LNCaP clone FGC (cell line): Measurements from ENCODE around the gene RPS6KC1.
"Not testable (repeated sequence)": the region's sequence is repeated elsewhere in the genome, so short reads cannot be mapped to it uniquely, and the experiment has no call there.

Source experiments
- DNase-seq: peaks from one replicate; pipeline ENCODE4 v3.0.0-alpha.2; 2011; ENCODE audit warnings: low read depth
- H3K4me3 ChIP-seq: 2 replicates; pipeline ENCODE4 v1.5.1; 2011; ENCODE audit warnings: mild to moderate bottlenecking, low read depth, low read length, control low read depth
- TF ChIP-seq, protein P1 (sequence below): IDR thresholded peaks from 2 replicates; pipeline ENCODE4 v1.5.1; 2012; ENCODE audit warnings: mild to moderate bottlenecking; ENCODE audit not compliant: control insufficient read depth, insufficient read depth; ENCODE audit errors: extremely low read depth

The RPS6KC1 gene

DNA sequence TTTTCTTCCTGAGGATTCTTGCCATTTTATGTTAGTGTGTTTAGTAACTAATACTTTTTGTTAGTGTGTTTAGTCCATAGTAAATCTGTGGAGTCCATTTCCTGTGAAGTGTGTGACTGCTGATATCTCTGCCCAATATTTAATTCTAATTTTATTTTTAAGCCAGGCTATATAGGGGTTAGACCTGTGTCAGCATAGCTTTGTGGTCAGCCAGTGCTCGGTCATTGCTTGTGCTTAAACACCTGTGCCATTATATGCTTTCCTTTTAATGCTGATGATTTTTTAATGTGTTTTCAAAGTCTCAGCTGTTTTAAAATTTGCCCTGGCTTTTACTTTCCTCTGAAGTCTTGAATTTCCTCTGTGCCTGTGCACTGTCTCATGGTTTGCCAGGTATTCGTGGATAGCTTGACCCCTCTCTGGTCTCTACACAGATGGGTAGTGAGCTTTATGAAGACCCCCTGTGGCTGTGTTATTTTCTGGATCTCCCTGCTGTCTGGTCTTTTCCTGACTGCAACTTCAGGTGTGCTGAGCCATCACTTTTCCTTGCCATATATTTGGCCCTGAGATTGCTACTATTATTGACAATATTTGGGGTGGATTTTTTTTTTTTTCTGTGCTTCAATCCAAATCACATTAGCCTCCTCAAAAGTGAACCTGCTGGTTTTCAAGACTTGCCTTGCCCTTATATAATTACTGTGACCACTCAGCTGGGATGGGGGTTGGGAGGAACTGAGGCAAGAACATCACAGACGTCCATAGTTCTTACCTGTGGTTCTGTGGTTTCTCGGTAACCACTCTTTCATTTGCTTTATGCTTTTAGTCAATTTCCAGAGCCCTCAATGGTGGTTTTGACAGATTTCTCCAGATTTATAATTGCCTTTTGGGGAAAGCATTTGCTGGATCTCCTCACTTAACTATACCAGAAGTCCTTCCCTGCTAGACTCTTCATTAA lies 59.6 kb downstream of the RPS6KC1 start:
- H3K4me3 ChIP-seq, result peak overlapping the region; percentile 10; the same call in 1 of the 2 replicates
- TF ChIP-seq, protein P1, sequence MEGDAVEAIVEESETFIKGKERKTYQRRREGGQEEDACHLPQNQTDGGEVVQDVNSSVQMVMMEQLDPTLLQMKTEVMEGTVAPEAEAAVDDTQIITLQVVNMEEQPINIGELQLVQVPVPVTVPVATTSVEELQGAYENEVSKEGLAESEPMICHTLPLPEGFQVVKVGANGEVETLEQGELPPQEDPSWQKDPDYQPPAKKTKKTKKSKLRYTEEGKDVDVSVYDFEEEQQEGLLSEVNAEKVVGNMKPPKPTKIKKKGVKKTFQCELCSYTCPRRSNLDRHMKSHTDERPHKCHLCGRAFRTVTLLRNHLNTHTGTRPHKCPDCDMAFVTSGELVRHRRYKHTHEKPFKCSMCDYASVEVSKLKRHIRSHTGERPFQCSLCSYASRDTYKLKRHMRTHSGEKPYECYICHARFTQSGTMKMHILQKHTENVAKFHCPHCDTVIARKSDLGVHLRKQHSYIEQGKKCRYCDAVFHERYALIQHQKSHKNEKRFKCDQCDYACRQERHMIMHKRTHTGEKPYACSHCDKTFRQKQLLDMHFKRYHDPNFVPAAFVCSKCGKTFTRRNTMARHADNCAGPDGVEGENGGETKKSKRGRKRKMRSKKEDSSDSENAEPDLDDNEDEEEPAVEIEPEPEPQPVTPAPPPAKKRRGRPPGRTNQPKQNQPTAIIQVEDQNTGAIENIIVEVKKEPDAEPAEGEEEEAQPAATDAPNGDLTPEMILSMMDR, result no peak
- no peak for DNase-seq

DNA sequence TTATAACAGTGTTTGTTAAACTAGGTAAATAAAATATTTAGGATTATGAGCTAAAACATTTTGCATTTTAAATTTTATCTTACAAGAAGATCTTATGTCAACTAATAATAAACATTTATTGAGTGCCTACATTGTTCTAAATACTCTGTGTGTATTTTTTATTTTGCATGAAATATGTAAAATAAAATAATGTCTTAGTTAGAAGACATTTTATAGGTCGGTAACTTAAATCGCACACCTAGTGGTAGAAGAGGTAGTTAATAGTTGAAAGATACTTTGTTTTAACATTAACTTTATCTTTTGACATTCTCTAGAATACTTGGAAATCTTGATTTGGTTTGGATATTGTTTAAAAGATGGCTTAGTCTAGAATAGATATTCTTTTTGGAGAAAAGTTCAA lies 60.5 kb downstream of the RPS6KC1 start:
- no peak overlapping the region for H3K4me3 ChIP-seq
- TF ChIP-seq, protein P1, result peak; percentile 14; the same call in 1 of the 2 replicates
- DNase-seq, result peak; percentile 54

DNA sequence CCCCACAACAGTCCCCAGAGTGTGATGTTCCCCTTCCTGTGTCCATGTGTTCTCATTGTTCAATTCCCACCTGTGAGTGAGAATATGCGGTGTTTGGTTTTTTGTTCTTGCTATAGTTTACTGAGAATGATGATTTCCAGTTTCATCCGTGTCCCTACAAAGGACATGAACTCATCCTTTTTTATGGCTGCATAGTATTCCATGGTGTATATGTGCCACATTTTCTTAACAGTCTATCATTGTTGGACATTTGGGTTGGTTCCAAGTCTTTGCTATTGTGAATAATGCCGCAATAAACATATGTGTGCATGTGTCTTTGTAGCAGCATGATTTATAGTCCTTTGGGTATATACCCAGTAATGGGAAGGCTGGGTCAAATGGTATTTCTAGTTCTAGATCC lies 61.7 kb downstream of the RPS6KC1 start:
- DNase-seq, H3K4me3 ChIP-seq: not testable (repeated sequence)

DNA sequence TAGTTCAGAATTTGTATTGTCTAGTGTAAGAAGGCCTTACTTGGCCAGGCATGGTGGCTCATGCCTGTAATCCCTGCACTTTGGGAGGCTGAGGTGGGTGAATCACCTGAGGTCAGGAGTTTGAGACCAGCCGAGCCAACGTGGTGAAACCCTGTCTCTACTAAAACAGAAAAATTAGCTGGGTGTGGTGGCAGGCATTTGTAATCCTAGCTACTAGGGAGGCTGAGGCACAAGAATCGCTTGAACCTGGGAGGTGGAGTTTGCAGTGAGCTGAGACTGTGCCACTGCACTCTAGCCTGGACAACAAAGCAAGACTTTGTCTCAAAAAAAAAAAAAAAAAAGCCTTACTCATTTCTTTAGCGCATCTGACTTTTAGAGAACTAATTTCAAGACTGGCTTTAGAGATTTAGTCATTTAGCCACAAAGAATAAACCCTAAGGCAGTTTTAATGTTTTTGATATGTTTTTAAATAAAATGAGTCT lies 66.7 kb downstream of the RPS6KC1 start:
- not testable (repeated sequence) for DNase-seq, H3K4me3 ChIP-seq

DNA sequence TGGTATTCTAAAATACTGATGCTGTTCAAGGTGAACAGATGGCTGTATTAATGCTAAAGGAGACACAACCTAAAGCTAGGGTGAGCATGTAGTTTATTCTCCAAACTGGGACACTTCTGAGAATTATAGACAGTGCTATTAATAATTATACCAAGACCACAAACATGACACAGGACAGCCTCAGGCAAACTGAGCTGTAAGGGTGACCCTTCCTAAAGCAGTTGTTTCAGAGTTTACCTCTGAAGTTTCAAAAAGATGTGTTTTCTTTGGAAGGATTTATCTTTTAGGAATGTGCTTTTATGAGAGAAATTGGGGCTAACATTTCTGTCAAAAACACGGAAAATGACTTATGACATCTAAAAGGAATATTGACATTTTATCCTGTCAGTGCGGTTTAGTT lies 68.8 kb downstream of the RPS6KC1 start:
- TF ChIP-seq, protein P1, result no peak
- DNase-seq, result no peak
- no peak overlapping the region for H3K4me3 ChIP-seq

DNA sequence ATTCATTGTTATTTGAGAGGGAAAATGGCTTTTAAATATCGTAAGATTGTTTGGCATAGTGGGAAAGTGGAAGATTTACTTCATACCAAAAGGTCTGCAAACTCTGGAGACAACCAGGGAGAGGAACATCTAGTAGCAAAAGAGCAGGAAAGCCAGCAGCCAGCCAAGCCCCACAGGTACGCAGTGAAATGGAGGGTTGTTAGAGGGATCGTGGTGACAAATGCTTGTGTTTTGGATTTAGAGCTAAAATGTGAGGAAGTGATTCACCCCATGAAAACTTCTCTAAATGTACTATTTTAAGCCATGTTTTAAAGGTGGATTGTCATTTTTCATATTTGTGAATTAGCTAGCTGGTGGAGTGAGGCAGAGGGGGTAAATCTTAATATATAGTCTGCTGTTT lies 69.3 kb downstream of the RPS6KC1 start:
- DNase-seq, result no peak
- no peak overlapping the region for H3K4me3 ChIP-seq
- TF ChIP-seq, protein P1, result no peak

DNA sequence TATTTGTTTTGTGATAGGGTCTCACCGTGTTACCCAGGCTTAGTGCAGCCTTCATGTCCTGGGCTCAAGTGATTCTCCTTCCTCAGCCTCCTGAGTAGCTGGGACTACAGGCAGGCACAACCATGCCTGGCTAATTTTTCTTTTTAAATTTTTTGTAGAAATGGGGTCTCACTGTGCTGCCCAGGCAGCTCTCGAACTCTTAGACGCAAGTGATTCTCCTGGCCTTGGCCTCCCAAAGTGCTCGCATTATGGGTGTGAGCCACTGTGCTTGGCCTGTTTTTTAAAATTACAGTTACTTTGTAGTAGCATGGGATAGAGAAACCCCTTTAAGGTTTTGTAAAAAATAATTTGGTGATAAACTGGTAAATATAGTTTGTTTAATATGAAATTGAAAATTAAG lies 69.9 kb downstream of the RPS6KC1 start:
- TF ChIP-seq, protein P1, result no peak
- no peak for DNase-seq
- no peak overlapping the region for H3K4me3 ChIP-seq

DNA sequence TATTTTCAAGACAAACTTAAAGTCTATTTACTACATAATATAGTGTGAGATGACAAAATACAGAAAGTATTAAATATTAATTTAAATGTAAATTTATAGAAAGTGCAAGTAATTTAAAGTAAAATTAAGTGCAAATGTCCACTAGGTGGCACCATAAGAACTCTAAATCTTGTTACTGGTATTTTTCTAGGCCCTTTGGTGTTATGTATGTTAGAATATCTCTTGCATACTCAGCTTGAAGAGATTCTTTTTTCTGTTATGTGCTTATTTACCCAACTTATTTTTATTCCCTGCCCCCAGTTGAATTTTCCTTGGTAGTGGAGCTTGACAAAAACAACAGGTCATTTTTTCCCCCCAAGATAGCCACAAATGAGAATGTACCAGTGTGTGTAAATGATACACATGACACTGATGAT lies 71.5 kb downstream of the RPS6KC1 start:
- H3K4me3 ChIP-seq, result no peak overlapping the region
- DNase-seq, result no peak
- TF ChIP-seq, protein P1, result peak; percentile 28; the same call in 1 of the 2 replicates
